Activated CD4-positive, CD25-positive, alpha-beta regulatory T cell treated with anti-CD3 and anti-CD28 coated beads, Interleukin-2, amount 50 U/mL, for 24 hours (primary cell): ENCODE data around the gene RFLNA.

Source experiments
- ATAC-seq, 2 donors: fragments of 150-1000 bp; cut with Tn5 transposase; one replicate each; pipeline ENCODE4 v1.10.0; 2021; ENCODE audit warnings: mild to moderate bottlenecking in 1 of 2, moderate library complexity in 1 of 2

RFLNA gene

GRCh38 chr12:124304314-124304790, 9.5 kb downstream of the RFLNA start:
- no peak for ATAC-seq

- ATAC-seq = no peak
Measured at GRCh38 chr12:124305136-124305535, 10.2 kb downstream of the RFLNA start.

GRCh38 chr12:124305776-124306685, 11.1 kb downstream of the RFLNA start:
- no peak for ATAC-seq

GRCh38 chr12:124306686-124307555, 12.0 kb downstream of the RFLNA start:
- no peak for ATAC-seq

- ATAC-seq = no peak
Measured at GRCh38 chr12:124307556-124307825, 12.6 kb downstream of the RFLNA start.

GRCh38 chr12:124308741-124309140, 13.8 kb downstream of the RFLNA start:
- ATAC-seq = no peak

GRCh38 chr12:124309231-124309630, 14.3 kb downstream of the RFLNA start:
- ATAC-seq = no peak

GRCh38 chr12:124309744-124310143, 14.9 kb downstream of the RFLNA start:
- ATAC-seq = no peak

GRCh38 chr12:124310178-124310577, 15.3 kb downstream of the RFLNA start:
- no peak for ATAC-seq

- ATAC-seq = no peak
Measured at GRCh38 chr12:124310785-124311184, 15.9 kb downstream of the RFLNA start.

GRCh38 chr12:124311292-124312109, 16.6 kb downstream of the RFLNA start:
- no peak for ATAC-seq

- ATAC-seq = no peak
Measured at GRCh38 chr12:124312601-124313000, 17.7 kb downstream of the RFLNA start.

GRCh38 chr12:124314207-124314606, 19.3 kb downstream of the RFLNA start:
- ATAC-seq = no peak

GRCh38 chr12:124314766-124315165, 19.9 kb downstream of the RFLNA start:
- no peak for ATAC-seq

- ATAC-seq = no peak
Measured at GRCh38 chr12:124315372-124316044, 20.6 kb downstream of the RFLNA start.

- ATAC-seq = no peak
Measured at GRCh38 chr12:124316257-124316900, 21.5 kb downstream of the RFLNA start.

GRCh38 chr12:124317400-124317799, 22.5 kb downstream of the RFLNA start:
- no peak for ATAC-seq

- ATAC-seq = no peak
Measured at GRCh38 chr12:124318278-124319020, 23.6 kb downstream of the RFLNA start.

GRCh38 chr12:124319368-124320050, 24.6 kb downstream of the RFLNA start:
- ATAC-seq = no peak

- peak; percentile 73 to 77 for ATAC-seq
Measured at GRCh38 chr12:124321040-124321481, 26.2 kb downstream of the RFLNA start.
